Measurements from ENCODE around the gene MPG.

DNA sequence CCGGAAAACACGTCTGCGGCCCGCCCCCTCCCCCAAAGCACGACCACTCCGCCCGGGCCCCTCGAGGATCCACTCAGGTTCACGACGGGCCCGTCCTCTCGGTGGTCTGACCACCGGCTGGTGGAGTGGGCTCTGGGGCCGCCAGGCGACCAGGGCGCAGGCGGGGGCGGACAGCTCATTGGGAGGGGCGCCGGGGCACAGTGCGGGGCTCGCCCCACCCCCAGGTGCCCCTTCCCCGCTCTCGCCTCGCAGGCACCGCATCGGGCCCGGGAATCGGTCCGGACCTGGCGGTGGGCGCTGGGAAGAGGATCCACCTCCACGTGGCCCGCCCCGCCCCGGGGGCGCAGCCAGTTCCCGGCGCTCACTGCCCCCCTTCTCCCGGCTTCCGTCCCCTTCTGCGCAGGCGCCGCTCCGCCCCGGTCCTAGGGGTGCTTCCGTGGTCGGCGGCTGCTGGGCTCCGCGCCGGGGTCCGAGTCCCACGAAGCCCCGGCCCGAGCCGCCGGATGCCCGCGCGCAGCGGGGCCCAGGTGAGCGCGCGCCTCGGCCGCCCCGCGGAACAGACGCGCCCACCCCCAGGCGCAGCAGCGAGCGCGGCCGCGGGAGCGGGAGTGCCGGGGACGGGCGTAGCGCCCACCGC lies at the start of gene MPG:
- TF ChIP-seq POLR2A (IDR thresholded peaks at IDR 0.05; ENCODE audit: low read depth), result peak; percentile 81
- TF ChIP-seq EP300 (IDR thresholded peaks at IDR 0.05), result no peak

Data from esophagus muscularis mucosa (tissue), 2 donors.